ENCODE data around the gene HPCAL4. TPM values are rescaled to one million over a fixed set of nuclear protein-coding genes. Genes with fewer than 3 reads are reported as not detected.
A peak's percentile ranks its signal among the peaks of the same experiment; 100 is the strongest.

Gene HPCAL4
- total and polyA plus RNA-seq, 9 of the 15 experiments (the other 6 are each of a cell fraction or from before 2014, with no cell fraction given): 0.01 to 0.04 (median 0.04) TPM; not detected in 4

DNA sequence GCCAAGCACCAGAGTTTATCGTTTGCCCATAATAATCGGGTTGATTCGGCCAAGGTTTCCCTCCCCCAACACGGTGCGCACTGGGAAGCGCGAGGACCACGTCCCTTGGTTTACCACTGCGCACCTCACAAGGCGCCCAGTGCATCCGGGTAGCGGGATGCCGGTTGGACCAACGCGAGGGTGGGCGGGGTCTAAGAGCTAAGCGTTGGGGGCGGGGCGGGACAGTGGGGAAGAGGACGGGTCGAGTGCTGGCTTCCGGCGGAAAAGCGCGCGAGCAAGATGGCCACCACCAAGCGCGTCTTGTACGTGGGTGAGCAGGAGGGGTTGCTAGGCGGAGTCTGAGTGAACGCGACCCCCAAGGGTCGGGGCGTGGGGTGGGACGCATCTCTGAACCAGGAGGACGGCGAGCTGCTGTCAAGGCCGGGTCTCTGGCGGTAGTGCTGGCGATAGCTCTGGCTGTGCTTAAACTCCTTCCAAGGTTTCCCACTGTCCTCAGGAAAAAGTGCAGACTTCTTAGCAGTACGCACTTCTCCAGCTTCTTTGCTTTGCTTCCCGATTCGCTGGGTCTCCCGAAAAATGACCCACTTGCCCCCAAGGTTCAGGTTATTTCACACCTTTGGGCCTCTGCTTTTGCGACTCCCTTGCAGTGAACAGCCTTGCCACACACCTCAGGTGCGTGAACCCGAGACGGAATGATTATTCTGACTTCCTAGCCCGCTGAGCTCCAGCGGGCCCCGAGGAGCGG is 47.6 kb upstream of the HPCAL4 start, which contains the start of gene PPIE (continued):
- 0 out of 4 replicates have a peak, but pooled peaks have one; percentile 31 to 54 for TF ChIP-seq SIN3A (IDR thresholded peaks at IDR 0.05; ENCODE audit: borderline replicate concordance in 2 of 2, control insufficient read depth in 1 of 2, low read depth in 2 of 2, low read length in 2 of 2)
- TF ChIP-seq LCOR (CRISPR knock-in tag; IDR thresholded peaks at IDR 0.05): 0 out of 2 replicates have a peak, but pooled peaks have one; percentile 68
- peak; percentile 64 for TF ChIP-seq EGR1 (conservative IDR thresholded peaks at IDR 0.05)
- TF ChIP-seq, protein P1, sequence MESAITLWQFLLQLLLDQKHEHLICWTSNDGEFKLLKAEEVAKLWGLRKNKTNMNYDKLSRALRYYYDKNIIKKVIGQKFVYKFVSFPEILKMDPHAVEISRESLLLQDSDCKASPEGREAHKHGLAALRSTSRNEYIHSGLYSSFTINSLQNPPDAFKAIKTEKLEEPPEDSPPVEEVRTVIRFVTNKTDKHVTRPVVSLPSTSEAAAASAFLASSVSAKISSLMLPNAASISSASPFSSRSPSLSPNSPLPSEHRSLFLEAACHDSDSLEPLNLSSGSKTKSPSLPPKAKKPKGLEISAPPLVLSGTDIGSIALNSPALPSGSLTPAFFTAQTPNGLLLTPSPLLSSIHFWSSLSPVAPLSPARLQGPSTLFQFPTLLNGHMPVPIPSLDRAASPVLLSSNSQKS (CRISPR knock-in tag; IDR thresholded peaks at IDR 0.05): no peak
- no peak for TF ChIP-seq YBX1 (IDR thresholded peaks at IDR 0.05)
- TF ChIP-seq, protein P2, sequence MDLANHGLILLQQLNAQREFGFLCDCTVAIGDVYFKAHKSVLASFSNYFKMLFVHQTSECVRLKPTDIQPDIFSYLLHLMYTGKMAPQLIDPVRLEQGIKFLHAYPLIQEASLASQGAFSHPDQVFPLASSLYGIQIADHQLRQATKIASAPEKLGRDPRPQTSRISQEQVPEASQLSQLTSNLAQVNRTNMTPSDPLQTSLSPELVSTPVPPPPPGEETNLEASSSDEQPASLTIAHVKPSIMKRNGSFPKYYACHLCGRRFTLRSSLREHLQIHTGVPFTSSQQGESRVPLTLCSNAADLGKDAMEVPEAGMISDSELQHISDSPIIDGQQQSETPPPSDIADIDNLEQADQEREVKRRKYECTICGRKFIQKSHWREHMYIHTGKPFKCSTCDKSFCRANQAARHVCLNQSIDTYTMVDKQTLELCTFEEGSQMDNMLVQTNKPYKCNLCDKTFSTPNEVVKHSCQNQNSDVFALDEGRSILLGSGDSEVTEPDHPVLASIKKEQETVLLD (IDR thresholded peaks at IDR 0.05): peak; percentile 71; the same call in 1 of the 2 replicates
- 0 out of 2 replicates have a peak, but pooled peaks have one; percentile 24 for TF ChIP-seq ZNF766 (CRISPR knock-in tag; conservative IDR thresholded peaks at IDR 0.05)
- TF ChIP-seq COPS2 (conservative IDR thresholded peaks at IDR 0.05): no peak
- TF ChIP-seq, protein P3, sequence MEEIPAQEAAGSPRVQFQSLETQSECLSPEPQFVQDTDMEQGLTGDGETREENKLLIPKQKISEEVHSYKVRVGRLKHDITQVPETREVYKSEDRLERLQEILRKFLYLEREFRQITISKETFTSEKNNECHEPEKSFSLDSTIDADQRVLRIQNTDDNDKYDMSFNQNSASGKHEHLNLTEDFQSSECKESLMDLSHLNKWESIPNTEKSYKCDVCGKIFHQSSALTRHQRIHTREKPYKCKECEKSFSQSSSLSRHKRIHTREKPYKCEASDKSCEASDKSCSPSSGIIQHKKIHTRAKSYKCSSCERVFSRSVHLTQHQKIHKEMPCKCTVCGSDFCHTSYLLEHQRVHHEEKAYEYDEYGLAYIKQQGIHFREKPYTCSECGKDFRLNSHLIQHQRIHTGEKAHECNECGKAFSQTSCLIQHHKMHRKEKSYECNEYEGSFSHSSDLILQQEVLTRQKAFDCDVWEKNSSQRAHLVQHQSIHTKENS (CRISPR knock-in tag; IDR thresholded peaks at IDR 0.05): no peak
- TF ChIP-seq PHF20 (IDR thresholded peaks at IDR 0.05; ENCODE audit: partially characterized antibody): peak; percentile 95
- no peak for TF ChIP-seq KAT8 (IDR thresholded peaks at IDR 0.05; ENCODE audit: low read depth)
- TF ChIP-seq, protein P4, sequence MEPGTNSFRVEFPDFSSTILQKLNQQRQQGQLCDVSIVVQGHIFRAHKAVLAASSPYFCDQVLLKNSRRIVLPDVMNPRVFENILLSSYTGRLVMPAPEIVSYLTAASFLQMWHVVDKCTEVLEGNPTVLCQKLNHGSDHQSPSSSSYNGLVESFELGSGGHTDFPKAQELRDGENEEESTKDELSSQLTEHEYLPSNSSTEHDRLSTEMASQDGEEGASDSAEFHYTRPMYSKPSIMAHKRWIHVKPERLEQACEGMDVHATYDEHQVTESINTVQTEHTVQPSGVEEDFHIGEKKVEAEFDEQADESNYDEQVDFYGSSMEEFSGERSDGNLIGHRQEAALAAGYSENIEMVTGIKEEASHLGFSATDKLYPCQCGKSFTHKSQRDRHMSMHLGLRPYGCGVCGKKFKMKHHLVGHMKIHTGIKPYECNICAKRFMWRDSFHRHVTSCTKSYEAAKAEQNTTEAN (CRISPR knock-in tag; IDR thresholded peaks at IDR 0.05): 0 out of 2 replicates have a peak, but pooled peaks have one; percentile 77
- TF ChIP-seq, protein P5, sequence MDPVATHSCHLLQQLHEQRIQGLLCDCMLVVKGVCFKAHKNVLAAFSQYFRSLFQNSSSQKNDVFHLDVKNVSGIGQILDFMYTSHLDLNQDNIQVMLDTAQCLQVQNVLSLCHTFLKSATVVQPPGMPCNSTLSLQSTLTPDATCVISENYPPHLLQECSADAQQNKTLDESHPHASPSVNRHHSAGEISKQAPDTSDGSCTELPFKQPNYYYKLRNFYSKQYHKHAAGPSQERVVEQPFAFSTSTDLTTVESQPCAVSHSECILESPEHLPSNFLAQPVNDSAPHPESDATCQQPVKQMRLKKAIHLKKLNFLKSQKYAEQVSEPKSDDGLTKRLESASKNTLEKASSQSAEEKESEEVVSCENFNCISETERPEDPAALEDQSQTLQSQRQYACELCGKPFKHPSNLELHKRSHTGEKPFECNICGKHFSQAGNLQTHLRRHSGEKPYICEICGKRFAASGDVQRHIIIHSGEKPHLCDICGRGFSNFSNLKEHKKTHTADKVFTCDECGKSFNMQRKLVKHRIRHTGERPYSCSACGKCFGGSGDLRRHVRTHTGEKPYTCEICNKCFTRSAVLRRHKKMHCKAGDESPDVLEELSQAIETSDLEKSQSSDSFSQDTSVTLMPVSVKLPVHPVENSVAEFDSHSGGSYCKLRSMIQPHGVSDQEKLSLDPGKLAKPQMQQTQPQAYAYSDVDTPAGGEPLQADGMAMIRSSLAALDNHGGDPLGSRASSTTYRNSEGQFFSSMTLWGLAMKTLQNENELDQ (CRISPR knock-in tag; IDR thresholded peaks at IDR 0.05; ENCODE audit: borderline replicate concordance): no peak
- peak; percentile 78 for TF ChIP-seq EP400 (IDR thresholded peaks at IDR 0.05)
- 0 out of 2 replicates have a peak, but pooled peaks have one; percentile 57 for TF ChIP-seq MTA3 (IDR thresholded peaks at IDR 0.05; ENCODE audit: borderline replicate concordance)
- no peak for TF ChIP-seq HSF4 (CRISPR knock-in tag; IDR thresholded peaks at IDR 0.05; ENCODE audit: borderline replicate concordance)
- TF ChIP-seq BRF1 (IDR thresholded peaks at IDR 0.05; ENCODE audit: borderline replicate concordance, extremely low read depth, insufficient read length): no peak
